ENCODE results near the gene IDH2. TPM values are rescaled to one million over a fixed set of nuclear protein-coding genes. Genes with fewer than 3 reads are reported as not detected.

IDH2 gene
- total and polyA plus RNA-seq, 2 of the 13 experiments (the other 11 are each of a cell fraction or from before 2014, with no cell fraction given) = 121 to 145 TPM

GRCh38 chr15:90080458-90080755, 21.9 kb downstream of the IDH2 start:
- in situ Hi-C loops (cut with HindIII; ENCODE audit: extremely low pct_ligation_motif_present, low pct_unique_long_range_greater_than_20kb) (loop anchor here (25.0 kb wide), 1 partner anchor 343 kb away; no protein-coding TSS in a partner anchor), intact Hi-C loops (cut with micrococcal nuclease; ENCODE audit: unreplicated experiment) (no loop called here)
- BruUV-seq (replicated peaks) = no TSS peak
- Histone ChIP-seq H3K27ac (ENCODE audit: extremely low read length, insufficient read depth, low read length) (no peak overlapping the region), H4K20me1 (ENCODE audit: insufficient read depth, low read length) (no peaks in the 10 kb centered on the region), H3K4me1 (ENCODE audit: insufficient read depth, low read length) (peaks cover 12% of the 10 kb centered on the region), H3K9ac (ENCODE audit: insufficient read depth, low read depth, low read length) (no peak overlapping the region), H3K36me3 (replicated peaks in 1 of 2; ENCODE audit: control insufficient read depth in 1 of 2, insufficient read depth in 2 of 2, low read length in 2 of 2) (peaks cover 15 to 27% of the 10 kb centered on the region in 2 experiments; a peak in 4 of 5 replicates), H3K27me3 (ENCODE audit: control insufficient read depth in 1 of 2, insufficient read depth in 2 of 2, low read length in 2 of 2) (no peaks in the 10 kb centered on the region), H3K79me2 (ENCODE audit: insufficient read depth, low read length) (no peaks in the 10 kb centered on the region), H3K4me2 (ENCODE audit: low read depth, low read length) (no peak overlapping the region), H2AFZ (ENCODE audit: low read length) (no peak overlapping the region), H3K9me3 (ENCODE audit: low read length) (no peaks in the 10 kb centered on the region), H3K4me3 (replicated peaks in 1 of 3; ENCODE audit: insufficient read depth in 1 of 3, low read depth in 2 of 3, low read length in 3 of 3) (no peak overlapping the region)
- TF ChIP-seq ZNF678 (CRISPR knock-in tag; IDR thresholded peaks at IDR 0.05) = no peak
- TF ChIP-seq MAFK (conservative IDR thresholded peaks at IDR 0.05 in 1 of 2, IDR thresholded peaks at IDR 0.05 in 1 of 2; ENCODE audit: low read length in 2 of 2) = 0 out of 4 replicates have a peak, but pooled peaks of 1 of the 2 experiments have one; percentile 6
- TF ChIP-seq AGO2 (optimal IDR thresholded peaks at IDR 0.05; ENCODE audit: low read depth, low read length) = peak; percentile 10
- peak; percentile 9; the same call in 1 of the 2 replicates for TF ChIP-seq CEBPB (IDR thresholded peaks at IDR 0.05; ENCODE audit: borderline replicate concordance, low read depth, low read length)
- TF ChIP-seq, protein P1, sequence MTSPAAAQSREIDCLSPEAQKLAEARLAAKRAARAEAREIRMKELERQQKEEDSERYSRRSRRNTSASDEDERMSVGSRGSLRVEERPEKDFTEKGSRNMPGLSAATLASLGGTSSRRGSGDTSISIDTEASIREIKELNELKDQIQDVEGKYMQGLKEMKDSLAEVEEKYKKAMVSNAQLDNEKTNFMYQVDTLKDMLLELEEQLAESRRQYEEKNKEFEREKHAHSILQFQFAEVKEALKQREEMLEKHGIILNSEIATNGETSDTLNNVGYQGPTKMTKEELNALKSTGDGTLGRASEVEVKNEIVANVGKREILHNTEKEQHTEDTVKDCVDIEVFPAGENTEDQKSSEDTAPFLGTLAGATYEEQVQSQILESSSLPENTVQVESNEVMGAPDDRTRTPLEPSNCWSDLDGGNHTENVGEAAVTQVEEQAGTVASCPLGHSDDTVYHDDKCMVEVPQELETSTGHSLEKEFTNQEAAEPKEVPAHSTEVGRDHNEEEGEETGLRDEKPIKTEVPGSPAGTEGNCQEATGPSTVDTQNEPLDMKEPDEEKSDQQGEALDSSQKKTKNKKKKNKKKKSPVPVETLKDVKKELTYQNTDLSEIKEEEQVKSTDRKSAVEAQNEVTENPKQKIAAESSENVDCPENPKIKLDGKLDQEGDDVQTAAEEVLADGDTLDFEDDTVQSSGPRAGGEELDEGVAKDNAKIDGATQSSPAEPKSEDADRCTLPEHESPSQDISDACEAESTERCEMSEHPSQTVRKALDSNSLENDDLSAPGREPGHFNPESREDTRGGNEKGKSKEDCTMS (CRISPR knock-in tag; conservative IDR thresholded peaks at IDR 0.05) = no peak
- TF ChIP-seq NFRKB (IDR thresholded peaks at IDR 0.05) = no peak
- ATAC-seq (no peak), DNase-seq (ENCODE audit: low spot score) (no peak), FAIRE-seq (no peak)
- ChIA-PET CTCF (ENCODE audit: low intra/inter-chr PET ratio, low total read pairs) (no interaction called here), POLR2A (interaction anchor here (0.8 kb wide), 1 partner anchor 77 kb away, joined by 3 read pairs; no protein-coding TSS in a partner anchor)
- 90% methylated on average over 9 of the region's 9 CpGs for WGBS (ENCODE audit: low lambda C conversion rate)
